ENCODE data around the gene TRAPPC4.

- TF ChIP-seq, protein P1, sequence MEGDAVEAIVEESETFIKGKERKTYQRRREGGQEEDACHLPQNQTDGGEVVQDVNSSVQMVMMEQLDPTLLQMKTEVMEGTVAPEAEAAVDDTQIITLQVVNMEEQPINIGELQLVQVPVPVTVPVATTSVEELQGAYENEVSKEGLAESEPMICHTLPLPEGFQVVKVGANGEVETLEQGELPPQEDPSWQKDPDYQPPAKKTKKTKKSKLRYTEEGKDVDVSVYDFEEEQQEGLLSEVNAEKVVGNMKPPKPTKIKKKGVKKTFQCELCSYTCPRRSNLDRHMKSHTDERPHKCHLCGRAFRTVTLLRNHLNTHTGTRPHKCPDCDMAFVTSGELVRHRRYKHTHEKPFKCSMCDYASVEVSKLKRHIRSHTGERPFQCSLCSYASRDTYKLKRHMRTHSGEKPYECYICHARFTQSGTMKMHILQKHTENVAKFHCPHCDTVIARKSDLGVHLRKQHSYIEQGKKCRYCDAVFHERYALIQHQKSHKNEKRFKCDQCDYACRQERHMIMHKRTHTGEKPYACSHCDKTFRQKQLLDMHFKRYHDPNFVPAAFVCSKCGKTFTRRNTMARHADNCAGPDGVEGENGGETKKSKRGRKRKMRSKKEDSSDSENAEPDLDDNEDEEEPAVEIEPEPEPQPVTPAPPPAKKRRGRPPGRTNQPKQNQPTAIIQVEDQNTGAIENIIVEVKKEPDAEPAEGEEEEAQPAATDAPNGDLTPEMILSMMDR (IDR thresholded peaks at IDR 0.05), result no peak
- no peak for TF ChIP-seq EZH2 (IDR thresholded peaks at IDR 0.05; ENCODE audit: borderline replicate concordance, insufficient read depth, low read depth, low read length, poor library complexity, severe bottlenecking)
Observed at GRCh38 chr11:119024430-119025098, 6.0 kb downstream of the TRAPPC4 start.

Measured in B cell (primary cell).